GM12878 (cell line): ENCODE data around the gene FN1. TPM values are rescaled to one million over a fixed set of nuclear protein-coding genes. Genes with fewer than 3 reads are reported as not detected.

Experiments
- ATAC-seq: fragments of 200-7000 bp; cut with Tn5 transposase; 3 replicates; pipeline ENCODE4 v1.9.1; 2020; ENCODE audit warnings: mild to moderate bottlenecking, moderate library complexity
- BruUV-seq: library from RNA; stranded (reverse); fragments of 400-500 nt; replicated peaks from 2 replicates; lab custom pipeline; 2021; lab: Mats Ljungman, UMichigan
- CTCF ChIA-PET: fragments of 300-600 bp; sonication (Branson Sonifier 250); formaldehyde crosslinking; extraction: SDS; loops from one replicate; lab custom pipeline; 2021; ENCODE audit warnings: inconsistent platforms; lab: Yijun Ruan, JAX
- POLR2A ChIA-PET: fragments of 350-600 bp; formaldehyde crosslinking; extraction: SDS; loops from one replicate; lab custom pipeline; 2021; ENCODE audit warnings: inconsistent platforms; lab: Charles Lee
- RAD21 ChIA-PET: fragments of 300-600 bp; sonication (Branson Sonifier 250); formaldehyde crosslinking; loops from one replicate; lab custom pipeline; 2023; ENCODE audit warnings: antibody characterized with exemption; ENCODE audit not compliant: unreplicated experiment; lab: Charles Lee
- SMC1A ChIA-PET: fragments of 300-600 bp; sonication (Branson Sonifier 250); formaldehyde crosslinking; loops from one replicate; lab custom pipeline; 2023; ENCODE audit not compliant: unreplicated experiment, uncharacterized antibody; lab: Charles Lee
- DNase-seq: peaks from one replicate; pipeline ENCODE4 v3.0.0-alpha.2; 2011; ENCODE audit warnings: low read depth, low spot score
- FAIRE-seq: peaks from 3 replicates; lab custom pipeline; 2011; peaks lifted over from hg19 to GRCh38; lab: Jason Lieb, UNC
- H2AFZ ChIP-seq: 2 replicates; pipeline ENCODE4 v1.6.0; 2011; ENCODE audit warnings: low read depth, low read length, control low read depth; ENCODE audit not compliant: control insufficient read depth
- H3K27ac ChIP-seq: 2 replicates; pipeline ENCODE4 v1.5.1; 2011; ENCODE audit warnings: control low read depth; ENCODE audit not compliant: control insufficient read depth, insufficient read depth
- H3K27me3 ChIP-seq, 2 experiments: replicated peaks in 1 of 2; 2 replicates each; pipeline versions ENCODE4 v1.6.0 to v1.6.1; 2011; ENCODE audit warnings: low read length in 1 of 2; ENCODE audit not compliant: control insufficient read depth in 2 of 2, insufficient read depth in 2 of 2
- H3K36me3 ChIP-seq, 2 experiments: 2 replicates each; pipeline ENCODE4 v1.5.1; 2011; ENCODE audit warnings: low read length in 1 of 2; ENCODE audit not compliant: control insufficient read depth in 2 of 2, insufficient read depth in 2 of 2
- H3K4me1 ChIP-seq: 2 replicates; pipeline ENCODE4 v1.6.1; 2011; ENCODE audit warnings: mild to moderate bottlenecking, low read length, moderate library complexity, mixed read lengths; ENCODE audit not compliant: control insufficient read depth, insufficient read depth
- H3K4me2 ChIP-seq: 2 replicates; pipeline ENCODE4 v1.6.0; 2011; ENCODE audit warnings: control low read depth; ENCODE audit not compliant: control insufficient read depth, insufficient read depth
- H3K4me3 ChIP-seq: fragments of 200-600 bp; sonication (generic); 2 replicates; pipeline ENCODE4 v1.5.1; 2016
- H3K79me2 ChIP-seq: 2 replicates; pipeline ENCODE4 v1.6.0; 2011; ENCODE audit warnings: low read length; ENCODE audit not compliant: control insufficient read depth, insufficient read depth
- H3K9ac ChIP-seq: 2 replicates; pipeline ENCODE4 v1.8.0; 2011; ENCODE audit warnings: low read length, control low read depth, mixed read lengths; ENCODE audit not compliant: control insufficient read depth, insufficient read depth
- H3K9me3 ChIP-seq: replicated peaks from 3 replicates; pipeline ENCODE4 v1.5.1; 2011; ENCODE audit warnings: mild to moderate bottlenecking, low read length; ENCODE audit not compliant: control insufficient read depth, insufficient read depth
- H4K20me1 ChIP-seq: 2 replicates; pipeline ENCODE4 v1.6.0; 2011; ENCODE audit not compliant: control insufficient read depth, insufficient read depth
- EZH2 ChIP-seq: IDR thresholded peaks from 2 replicates; pipeline ENCODE4 v1.6.1; 2012; ENCODE audit warnings: low read depth, mild to moderate bottlenecking, control low read depth, inconsistent platforms, low read length, borderline replicate concordance; ENCODE audit not compliant: control insufficient read depth
- KLF5 ChIP-seq: fragments of 450-650 bp; IDR thresholded peaks from 2 replicates; pipeline ENCODE4 v1.6.1; 2014; ENCODE audit warnings: mild to moderate bottlenecking; ENCODE audit not compliant: partially characterized antibody
- SREBF1 ChIP-seq: IDR thresholded peaks from 2 replicates; pipeline ENCODE4 v1.6.1; 2012; ENCODE audit warnings: mild to moderate bottlenecking, low read length
- STAT1 ChIP-seq: fragments of 450-650 bp; conservative IDR thresholded peaks from 2 replicates; pipeline ENCODE4 v1.6.1; 2014; ENCODE audit warnings: antibody characterized with exemption, mild to moderate bottlenecking
- ZBTB4 ChIP-seq: fragments of 450-650 bp; formaldehyde crosslinking; IDR thresholded peaks from 2 replicates; pipeline ENCODE4 v1.4.0; 2022; ENCODE audit warnings: mild to moderate bottlenecking, moderate library complexity
- ZNF217 ChIP-seq: fragments of 450-650 bp; IDR thresholded peaks from 2 replicates; pipeline ENCODE4 v1.6.1; 2017; ENCODE audit warnings: antibody characterized with exemption, mild to moderate bottlenecking
- WGBS: methylation state at CpG from one replicate; pipeline ENCODE4 v1.1.6; 2016; ENCODE audit warnings: low lambda C conversion rate; ENCODE audit not compliant: insufficient replicate concordance, insufficient coverage; ENCODE audit errors: missing lambda C conversion rate; 5-methylcytosine and 5-hydroxymethylcytosine counted together
- in situ Hi-C: fragments of 300-500 bp; cut with MboI; formaldehyde crosslinking; loops from 9 replicates; pipeline ENCODE4 v1.14.3; 2018; ENCODE audit warnings: mixed read lengths
- intact Hi-C: fragments of 100-400 bp; cut with micrococcal nuclease; formaldehyde crosslinking; loops from one replicate; pipeline ENCODE4 v1.14.2; 2022; ENCODE audit not compliant: unreplicated experiment
- polyA plus RNA-seq, 11 experiments: library from polyadenylated mRNA; depleted of rRNA in 4 of 11; unstranded in 6 of 11; stranded (reverse) in 5 of 11; fragments of >200 nt; fragmentation: Nextera tagmentation in 4 of 11; fragmentation: Illumina TruSeq in 1 of 11; extraction: Ambion mirVana in 4 of 11; extraction: Trizol in 1 of 11; gene quantifications; 1 replicate in 1 of 11; 2 replicates in 10 of 11; pipeline versions ENCODE4 v1.2.1 to v1.2.3, GENCODE V29; 2011 to 2016; ENCODE audit warnings: inconsistent platforms in 2 of 11, missing spikeins in 2 of 11, low read depth in 1 of 11
- total RNA-seq, 4 experiments: library from RNA; depleted of rRNA in 3 of 4; stranded (reverse); fragments of >200 nt in 3 of 4; fragmentation: Illumina TruSeq in 1 of 4; extraction: Trizol in 1 of 4; gene quantifications; 2 replicates each; pipeline versions ENCODE4 v1.2.1 to v1.2.3, GENCODE V29; 2013 to 2021
- TF ChIP-seq, protein P1 (sequence below): fragments of 150-350 bp; IDR thresholded peaks from 2 replicates; pipeline ENCODE4 v1.6.1; 2014; ENCODE audit warnings: mild to moderate bottlenecking, low read depth, low read length

The FN1 gene
- total and polyA plus RNA-seq, 10 of the 15 experiments (the other 5 are each of a cell fraction or from before 2014, with no cell fraction given): 0.60 to 9.4 (median 1.5) TPM

DNA sequence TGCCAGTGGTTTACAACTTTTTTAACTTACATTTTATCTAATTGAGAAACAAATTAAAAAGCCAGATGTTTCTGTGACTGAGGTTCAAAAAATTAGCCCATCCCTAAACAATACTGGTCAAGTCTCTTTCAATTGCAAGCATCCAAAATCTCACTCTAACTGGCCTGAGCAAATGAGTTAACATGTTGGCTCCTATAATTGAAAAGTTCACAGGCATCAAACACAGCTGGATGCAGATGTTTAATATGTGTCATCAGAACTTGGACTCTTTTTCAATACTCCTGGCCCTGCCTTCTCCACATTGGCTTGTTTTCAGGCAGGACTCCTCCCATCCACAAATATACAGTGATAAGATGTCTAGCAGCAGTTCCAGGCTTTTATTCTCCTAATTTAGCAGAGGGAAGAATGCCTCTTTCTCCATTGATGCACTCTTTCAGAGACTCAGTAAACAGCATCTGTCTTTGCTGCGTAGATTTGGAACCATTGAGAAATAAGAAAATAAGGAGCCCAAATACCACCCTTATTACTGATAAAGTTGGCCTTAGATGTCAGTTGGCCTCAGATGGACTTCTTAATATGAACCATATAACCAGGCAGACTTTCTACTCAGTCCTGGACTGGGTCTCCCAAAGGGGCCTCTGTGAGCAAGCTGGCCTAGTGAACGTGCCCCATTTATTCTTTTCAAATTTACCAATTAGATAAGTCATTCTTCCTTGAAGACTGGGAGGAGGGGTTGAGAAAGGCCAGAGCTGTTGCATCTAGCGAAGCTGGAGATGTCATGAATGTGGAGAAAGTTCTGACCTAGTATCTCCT lies 30.4 kb upstream of the FN1 start:
- Histone ChIP-seq H3K4me1 (no peaks in the 10 kb centered on the region), H4K20me1 (no peaks in the 10 kb centered on the region), H3K9me3 (no peaks in the 10 kb centered on the region), H3K9ac (no peak overlapping the region), H3K4me2 (no peak overlapping the region), H3K27me3 (no peaks in the 10 kb centered on the region), H3K36me3 (no peaks in the 10 kb centered on the region), H2AFZ (no peak overlapping the region), H3K4me3 (no peak overlapping the region), H3K27ac (no peak overlapping the region), H3K79me2 (no peaks in the 10 kb centered on the region)
- ChIA-PET POLR2A (no interaction called here), RAD21 (no interaction called here), CTCF (interaction anchor here (0.5 to 1.2 kb wide), 3 partner anchors 12 to 1215 kb away, joined by 3 to 4 read pairs (median 3); no protein-coding TSS in a partner anchor), SMC1A (no interaction called here)
- FAIRE-seq (no peak), ATAC-seq (no peak), DNase-seq (no peak)
- TF ChIP-seq STAT1 (no peak), SREBF1 (no peak), KLF5 (no peak), ZBTB4 (CRISPR knock-in tag) (no peak), EZH2 (no peak), ZNF217 (no peak)
- TF ChIP-seq, protein P1, sequence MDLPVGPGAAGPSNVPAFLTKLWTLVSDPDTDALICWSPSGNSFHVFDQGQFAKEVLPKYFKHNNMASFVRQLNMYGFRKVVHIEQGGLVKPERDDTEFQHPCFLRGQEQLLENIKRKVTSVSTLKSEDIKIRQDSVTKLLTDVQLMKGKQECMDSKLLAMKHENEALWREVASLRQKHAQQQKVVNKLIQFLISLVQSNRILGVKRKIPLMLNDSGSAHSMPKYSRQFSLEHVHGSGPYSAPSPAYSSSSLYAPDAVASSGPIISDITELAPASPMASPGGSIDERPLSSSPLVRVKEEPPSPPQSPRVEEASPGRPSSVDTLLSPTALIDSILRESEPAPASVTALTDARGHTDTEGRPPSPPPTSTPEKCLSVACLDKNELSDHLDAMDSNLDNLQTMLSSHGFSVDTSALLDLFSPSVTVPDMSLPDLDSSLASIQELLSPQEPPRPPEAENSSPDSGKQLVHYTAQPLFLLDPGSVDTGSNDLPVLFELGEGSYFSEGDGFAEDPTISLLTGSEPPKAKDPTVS: no peak
- in situ Hi-C loops (loop anchor here (25.0 kb wide), 1 partner anchor 446 kb away; no protein-coding TSS in a partner anchor), intact Hi-C loops (no loop called here)
- 51% methylated on average over 3 of the region's 3 CpGs for WGBS
- no TSS peak for BruUV-seq
